ENCODE results near the gene BBS1.

Gene BBS1

DNA sequence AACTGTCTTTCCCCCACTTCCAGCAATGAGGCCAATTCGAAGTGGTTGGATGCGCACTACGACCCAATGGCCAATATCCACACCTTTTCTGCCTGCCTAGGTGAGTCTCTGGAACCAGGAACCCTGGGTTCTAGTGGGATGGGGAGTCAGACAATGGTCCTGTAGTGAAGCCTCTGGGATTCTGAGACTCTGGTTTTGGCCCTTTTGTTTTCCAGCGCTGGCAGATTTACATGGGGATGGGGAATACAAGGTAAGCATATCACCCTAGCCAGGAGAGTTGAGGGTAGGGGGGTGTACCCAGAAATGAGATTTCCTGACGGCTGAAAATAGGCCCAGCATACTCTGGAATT is 530 bp downstream of the BBS1 start:
- peak overlapping the region; percentile 53 for H2AFZ ChIP-seq (ENCODE audit: insufficient read depth, low read length, poor library complexity)

DNA sequence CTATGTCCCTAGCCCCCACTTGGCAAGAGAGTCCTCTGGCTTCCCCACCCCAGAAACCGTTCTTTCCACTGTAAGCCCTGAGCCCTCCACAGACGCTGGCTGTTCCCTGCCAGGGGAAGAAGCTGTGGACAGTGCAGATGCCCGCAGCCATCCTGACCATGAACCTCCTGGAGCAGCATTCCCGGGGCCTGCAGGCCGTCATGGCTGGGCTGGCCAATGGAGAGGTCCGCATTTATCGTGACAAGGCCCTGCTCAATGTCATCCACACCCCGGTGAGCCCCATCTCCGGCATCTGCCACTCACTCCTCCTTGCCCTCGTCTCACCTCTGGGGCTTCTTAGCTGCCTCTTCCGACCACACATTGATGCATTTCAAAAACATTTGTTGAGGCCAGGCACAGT is 13.2 kb downstream of the BBS1 start:
- Histone ChIP-seq H3K14ac (ENCODE audit: low read length) (no peak overlapping the region), H2AFZ (ENCODE audit: insufficient read depth, low read length, poor library complexity) (no peak overlapping the region), H3K27me3 (ENCODE audit: insufficient read depth, low read length) (no peaks in the 10 kb centered on the region), H3K79me1 (ENCODE audit: low read length) (no peaks in the 10 kb centered on the region), H3K79me2 (ENCODE audit: control insufficient read depth, insufficient read depth, low read length, poor library complexity) (no peaks in the 10 kb centered on the region), H2BK120ac (ENCODE audit: insufficient read depth, low read length, poor library complexity) (no peak overlapping the region), H2BK12ac (ENCODE audit: low read length) (no peak overlapping the region), H4K91ac (ENCODE audit: low read depth, low read length) (no peak overlapping the region), H3K36me3 (ENCODE audit: control insufficient read depth in 1 of 2, insufficient read depth in 2 of 2, low read length in 2 of 2) (peaks cover 30 to 41% of the 10 kb centered on the region in 2 experiments), H3K18ac (ENCODE audit: low read length) (no peak overlapping the region), H3K4me3 (ENCODE audit: low read depth, low read length) (no peak overlapping the region), H3K9ac (ENCODE audit: low read length) (no peak overlapping the region), H3K27ac (ENCODE audit: low read depth, low read length) (no peak overlapping the region), H4K8ac (ENCODE audit: low read depth, low read length) (no peak overlapping the region), H3K9me3 (ENCODE audit: insufficient read depth, low read depth, low read length) (peaks cover 1% of the 10 kb centered on the region), H3K4me2 (ENCODE audit: low read length) (no peak overlapping the region), H3K4me1 (ENCODE audit: control insufficient read depth in 1 of 2, insufficient read depth in 2 of 2, low read length in 2 of 2) (no peaks in the 10 kb centered on the region), H4K12ac (ENCODE audit: low read depth, low read length) (no peak overlapping the region), H3K23ac (ENCODE audit: low read length) (no peak overlapping the region), H2BK5ac (ENCODE audit: low read depth, low read length, poor library complexity) (no peak overlapping the region), H2AK5ac (ENCODE audit: low read length) (no peak overlapping the region), H3K4ac (ENCODE audit: low read depth, low read length) (no peak overlapping the region)
- DNase-seq = no peak
- no CpG with 5 or more reads among the region's 11 CpGs for WGBS (ENCODE audit: extremely low coverage, insufficient coverage, insufficient read length)

More for the DNA sequence above, 530 bp downstream of the BBS1 start:
- Histone ChIP-seq H4K91ac (ENCODE audit: low read depth, low read length) (peak overlapping the region; percentile 31), H3K79me2 (ENCODE audit: control insufficient read depth, insufficient read depth, low read length, poor library complexity) (peaks cover 3% of the 10 kb centered on the region), H2BK120ac (ENCODE audit: insufficient read depth, low read length, poor library complexity) (no peak overlapping the region), H3K4me2 (ENCODE audit: low read length) (peak overlapping the region; percentile 84), H3K4ac (ENCODE audit: low read depth, low read length) (peak overlapping the region; percentile 73), H3K27me3 (ENCODE audit: insufficient read depth, low read length) (no peaks in the 10 kb centered on the region), H4K12ac (ENCODE audit: low read depth, low read length) (peak overlapping the region; percentile 70), H3K27ac (ENCODE audit: low read depth, low read length) (no peak overlapping the region), H2BK5ac (ENCODE audit: low read depth, low read length, poor library complexity) (peak overlapping the region; percentile 24), H3K4me3 (ENCODE audit: low read depth, low read length) (peak overlapping the region; percentile 86), H3K36me3 (ENCODE audit: control insufficient read depth in 1 of 2, insufficient read depth in 2 of 2, low read length in 2 of 2) (peaks cover 20 to 29% of the 10 kb centered on the region in 2 experiments), H3K18ac (ENCODE audit: low read length) (peak overlapping the region; percentile 50), H3K14ac (ENCODE audit: low read length) (peak overlapping the region; percentile 26), H3K4me1 (ENCODE audit: control insufficient read depth in 1 of 2, insufficient read depth in 2 of 2, low read length in 2 of 2) (peaks cover 3 to 4% of the 10 kb centered on the region in 2 experiments), H3K79me1 (ENCODE audit: low read length) (peaks cover 2% of the 10 kb centered on the region), H2BK12ac (ENCODE audit: low read length) (no peak overlapping the region), H4K8ac (ENCODE audit: low read depth, low read length) (peak overlapping the region; percentile 94), H3K9me3 (ENCODE audit: insufficient read depth, low read depth, low read length) (peaks cover 2% of the 10 kb centered on the region), H3K9ac (ENCODE audit: low read length) (peak overlapping the region; percentile 81), H3K23ac (ENCODE audit: low read length) (no peak overlapping the region), H2AK5ac (ENCODE audit: low read length) (peak overlapping the region; percentile 85)
- DNase-seq = no peak
- WGBS (ENCODE audit: extremely low coverage, insufficient coverage, insufficient read length) = no CpG with 5 or more reads among the region's 5 CpGs

DNA sequence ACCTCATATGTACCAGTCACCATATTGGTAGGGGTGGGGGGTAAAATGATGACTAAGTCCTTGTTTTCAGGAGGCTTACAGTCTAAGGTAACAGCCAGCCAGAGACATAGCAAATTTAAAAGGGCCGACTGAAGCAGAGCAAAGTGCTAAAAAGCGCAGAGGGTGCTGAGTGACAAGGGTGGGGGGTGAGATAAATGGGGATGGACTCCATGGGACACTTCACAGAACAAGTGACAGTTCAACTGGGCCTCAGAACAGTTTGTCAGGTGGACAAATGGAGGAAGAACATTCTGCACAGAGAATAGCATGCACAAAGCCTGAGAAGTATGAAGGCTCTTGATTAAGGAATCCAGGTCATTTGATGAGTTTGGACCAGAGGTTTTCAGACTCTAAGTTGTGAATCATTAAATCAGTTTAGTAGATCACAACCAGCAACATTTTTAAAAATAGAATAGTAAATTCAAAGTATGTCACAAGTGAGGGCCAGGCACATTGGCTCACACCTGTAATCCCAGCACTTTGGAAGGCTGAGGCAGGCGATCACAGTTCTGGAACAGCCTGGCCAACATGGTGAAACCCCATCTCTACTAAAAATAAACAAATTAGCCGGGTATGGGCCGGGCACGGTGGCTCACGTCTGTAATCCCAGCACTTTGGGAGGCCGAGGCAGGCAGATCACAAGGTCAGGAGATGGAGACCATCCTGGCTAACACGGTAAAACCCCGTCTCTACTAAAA is 14.0 kb downstream of the BBS1 start:
- Histone ChIP-seq H2BK5ac (ENCODE audit: low read depth, low read length, poor library complexity) (no peak overlapping the region), H3K9me3 (ENCODE audit: insufficient read depth, low read depth, low read length) (peaks cover 1% of the 10 kb centered on the region), H3K4me3 (ENCODE audit: low read depth, low read length) (no peak overlapping the region), H3K79me2 (ENCODE audit: control insufficient read depth, insufficient read depth, low read length, poor library complexity) (no peaks in the 10 kb centered on the region), H3K36me3 (ENCODE audit: control insufficient read depth in 1 of 2, insufficient read depth in 2 of 2, low read length in 2 of 2) (peaks cover 29 to 37% of the 10 kb centered on the region in 2 experiments), H3K23ac (ENCODE audit: low read length) (no peak overlapping the region), H3K18ac (ENCODE audit: low read length) (no peak overlapping the region), H3K9ac (ENCODE audit: low read length) (no peak overlapping the region), H3K4me1 (ENCODE audit: control insufficient read depth in 1 of 2, insufficient read depth in 2 of 2, low read length in 2 of 2) (no peaks in the 10 kb centered on the region), H2AK5ac (ENCODE audit: low read length) (no peak overlapping the region), H3K79me1 (ENCODE audit: low read length) (no peaks in the 10 kb centered on the region), H3K14ac (ENCODE audit: low read length) (no peak overlapping the region), H3K27me3 (ENCODE audit: insufficient read depth, low read length) (no peaks in the 10 kb centered on the region), H2BK12ac (ENCODE audit: low read length) (no peak overlapping the region), H3K4me2 (ENCODE audit: low read length) (no peak overlapping the region), H3K27ac (ENCODE audit: low read depth, low read length) (no peak overlapping the region), H4K12ac (ENCODE audit: low read depth, low read length) (no peak overlapping the region), H2BK120ac (ENCODE audit: insufficient read depth, low read length, poor library complexity) (no peak overlapping the region), H4K91ac (ENCODE audit: low read depth, low read length) (no peak overlapping the region), H4K8ac (ENCODE audit: low read depth, low read length) (no peak overlapping the region), H2AFZ (ENCODE audit: insufficient read depth, low read length, poor library complexity) (no peak overlapping the region), H3K4ac (ENCODE audit: low read depth, low read length) (no peak overlapping the region)
- no peak for DNase-seq
- WGBS (ENCODE audit: extremely low coverage, insufficient coverage, insufficient read length) = no CpG with 5 or more reads among the region's 10 CpGs

DNA sequence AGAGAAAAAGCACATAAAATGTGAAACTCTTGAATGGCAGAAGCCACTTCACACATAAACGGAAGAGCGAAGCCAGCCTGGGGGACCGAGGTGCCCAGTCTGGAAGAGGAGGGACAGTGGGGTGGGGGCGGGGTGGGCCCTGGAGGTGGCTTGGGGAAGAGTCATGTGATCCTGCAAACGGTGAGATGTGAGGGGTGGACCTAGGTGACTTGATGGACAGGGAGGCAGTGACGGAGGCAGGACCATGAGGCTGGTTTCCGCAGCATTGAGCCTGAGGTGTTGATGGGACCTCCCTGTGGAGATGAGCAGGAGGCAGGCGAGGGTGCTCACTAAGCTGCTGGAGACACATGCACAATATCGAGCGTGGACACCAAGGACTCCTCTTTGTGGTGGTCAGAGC is 18.6 kb downstream of the BBS1 start:
- Histone ChIP-seq H2AFZ (ENCODE audit: insufficient read depth, low read length, poor library complexity) (no peak overlapping the region), H3K18ac (ENCODE audit: low read length) (no peak overlapping the region), H4K12ac (ENCODE audit: low read depth, low read length) (no peak overlapping the region), H4K91ac (ENCODE audit: low read depth, low read length) (no peak overlapping the region), H3K14ac (ENCODE audit: low read length) (no peak overlapping the region), H2AK5ac (ENCODE audit: low read length) (no peak overlapping the region), H3K4me1 (ENCODE audit: control insufficient read depth in 1 of 2, insufficient read depth in 2 of 2, low read length in 2 of 2) (no peaks in the 10 kb centered on the region), H3K4ac (ENCODE audit: low read depth, low read length) (no peak overlapping the region), H3K9me3 (ENCODE audit: insufficient read depth, low read depth, low read length) (peaks cover 3% of the 10 kb centered on the region), H4K8ac (ENCODE audit: low read depth, low read length) (no peak overlapping the region), H3K9ac (ENCODE audit: low read length) (no peak overlapping the region), H3K27me3 (ENCODE audit: insufficient read depth, low read length) (no peaks in the 10 kb centered on the region), H2BK12ac (ENCODE audit: low read length) (no peak overlapping the region), H3K4me3 (ENCODE audit: low read depth, low read length) (no peak overlapping the region), H3K36me3 (ENCODE audit: control insufficient read depth in 1 of 2, insufficient read depth in 2 of 2, low read length in 2 of 2) (peaks cover 18 to 34% of the 10 kb centered on the region in 2 experiments), H3K79me1 (ENCODE audit: low read length) (no peaks in the 10 kb centered on the region), H3K23ac (ENCODE audit: low read length) (no peak overlapping the region), H3K4me2 (ENCODE audit: low read length) (no peak overlapping the region), H2BK5ac (ENCODE audit: low read depth, low read length, poor library complexity) (no peak overlapping the region), H3K79me2 (ENCODE audit: control insufficient read depth, insufficient read depth, low read length, poor library complexity) (no peaks in the 10 kb centered on the region), H3K27ac (ENCODE audit: low read depth, low read length) (no peak overlapping the region), H2BK120ac (ENCODE audit: insufficient read depth, low read length, poor library complexity) (no peak overlapping the region)
- no peak for DNase-seq
- no CpG with 5 or more reads among the region's 10 CpGs for WGBS (ENCODE audit: extremely low coverage, insufficient coverage, insufficient read length)
